Astrocyte of the cerebellum (primary cell): ENCODE measurements around the gene PCYT1B.

Experiments used
- DNase-seq: peaks from one replicate; pipeline ENCODE4 v3.0.0-alpha.2; 2011; ENCODE audit warnings: low read depth
- H3K4me3 ChIP-seq: 2 replicates; pipeline ENCODE4 v1.5.1; 2011; ENCODE audit warnings: mild to moderate bottlenecking, low read depth, low read length, moderate library complexity
- CTCF ChIP-seq: IDR thresholded peaks from 2 replicates; pipeline ENCODE4 v1.5.1; 2012; ENCODE audit warnings: low read length, low read depth, moderate library complexity, mild to moderate bottlenecking; ENCODE audit errors: missing control alignments
- in situ Hi-C: cut with HindIII; loops from 2 replicates; pipeline ENCODE4 v1.10.0; 2017; ENCODE audit warnings: low sequenced_read_pairs

The PCYT1B gene

DNA sequence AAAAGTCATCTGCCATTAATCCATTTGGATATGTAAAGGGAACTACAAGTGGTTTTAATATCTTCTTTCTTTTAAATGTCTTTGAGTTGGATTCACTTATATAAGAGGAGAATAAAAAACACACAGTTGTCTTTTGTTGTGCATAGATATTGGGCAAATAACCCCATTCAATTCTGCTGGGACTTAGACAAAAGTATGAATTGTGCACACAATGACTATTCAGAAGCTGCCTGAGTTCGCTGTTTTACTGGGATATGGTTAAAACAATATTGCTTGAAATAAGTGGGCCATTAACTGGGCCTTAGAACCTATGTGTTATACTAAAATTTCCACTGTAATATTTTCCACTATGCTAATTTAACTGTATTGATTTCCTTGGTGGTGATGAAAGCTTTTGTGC lies 71.7 kb downstream of the PCYT1B start:
- no peak for DNase-seq
- TF ChIP-seq CTCF, result no peak
- in situ Hi-C loops, result no loop called here
- no peak overlapping the region for H3K4me3 ChIP-seq

GRCh38 chrX:24574743-24575142 lies 72.4 kb downstream of the PCYT1B start:
- no peak for TF ChIP-seq CTCF
- H3K4me3 ChIP-seq, result no peak overlapping the region
- in situ Hi-C loops, result no loop called here
- DNase-seq, result no peak

- H3K4me3 ChIP-seq, result no peak overlapping the region
- in situ Hi-C loops, result no loop called here
- TF ChIP-seq CTCF, result no peak
- no peak for DNase-seq
Observed at GRCh38 chrX:24567169-24567568, 80.0 kb downstream of the PCYT1B start.

- DNase-seq, result no peak
Observed at GRCh38 chrX:24566240-24566639, 80.9 kb downstream of the PCYT1B start.

GRCh38 chrX:24563291-24564010 lies 83.7 kb downstream of the PCYT1B start:
- in situ Hi-C loops, result no loop called here
- TF ChIP-seq CTCF, result no peak
- no peak for DNase-seq

More at GRCh38 chrX:24566240-24566639, 80.9 kb downstream of the PCYT1B start:
- H3K4me3 ChIP-seq, result no peak overlapping the region
- no peak for TF ChIP-seq CTCF
- in situ Hi-C loops, result no loop called here

DNA sequence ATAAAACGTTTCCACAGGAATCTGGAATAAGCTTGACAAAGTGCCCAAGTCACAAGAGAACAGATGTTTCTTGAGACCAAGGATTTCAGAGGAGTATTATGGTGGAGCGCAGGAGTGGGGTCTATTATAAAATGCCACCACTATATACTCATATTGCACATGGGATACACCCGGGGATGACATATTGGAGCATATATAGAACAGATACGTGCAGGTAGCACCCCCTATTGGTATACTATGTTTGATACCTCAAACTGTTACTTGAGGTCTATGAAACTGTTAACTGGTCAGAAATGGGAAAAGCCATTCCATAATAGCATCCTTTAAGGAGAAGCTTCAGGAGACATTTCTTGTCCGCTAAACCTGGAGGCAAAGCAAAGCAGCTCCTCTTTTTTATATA lies 86.0 kb downstream of the PCYT1B start:
- TF ChIP-seq CTCF, result no peak
- H3K4me3 ChIP-seq, result no peak overlapping the region
- DNase-seq, result no peak
- in situ Hi-C loops, result no loop called here

More at GRCh38 chrX:24563291-24564010, 83.7 kb downstream of the PCYT1B start:
- no peak overlapping the region for H3K4me3 ChIP-seq
